GM19397 (cell line): ENCODE measurements around the gene PHF19.

Experiments
- ATAC-seq: cut with Tn5 transposase; IDR thresholded peaks from one replicate; pipeline ENCODE4 v1.9.1; 2021; ENCODE audit warnings: mild to moderate bottlenecking, moderate library complexity; ENCODE audit not compliant: unreplicated experiment

PHF19 gene

DNA sequence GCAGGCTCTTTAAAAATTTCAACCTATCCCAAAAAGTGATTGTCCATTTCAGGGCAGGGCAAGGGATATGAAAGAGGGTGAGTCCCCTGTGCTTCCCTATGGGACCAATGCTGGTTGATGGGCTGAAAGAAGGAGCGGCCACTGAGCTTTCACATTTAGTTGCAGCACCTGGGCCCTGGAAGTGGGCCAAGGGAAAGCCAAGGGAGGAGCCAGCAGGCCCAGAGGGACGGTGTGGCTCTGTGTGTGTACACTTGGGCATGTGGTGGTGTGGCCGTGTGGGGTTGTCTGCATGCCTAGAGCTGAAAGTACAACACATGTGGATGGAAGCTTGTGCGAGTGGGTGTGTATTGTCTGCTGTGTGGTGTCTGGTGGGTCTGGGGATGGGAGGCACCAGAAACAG, 20.3 kb downstream of the PHF19 start:
- ATAC-seq: no peak

DNA sequence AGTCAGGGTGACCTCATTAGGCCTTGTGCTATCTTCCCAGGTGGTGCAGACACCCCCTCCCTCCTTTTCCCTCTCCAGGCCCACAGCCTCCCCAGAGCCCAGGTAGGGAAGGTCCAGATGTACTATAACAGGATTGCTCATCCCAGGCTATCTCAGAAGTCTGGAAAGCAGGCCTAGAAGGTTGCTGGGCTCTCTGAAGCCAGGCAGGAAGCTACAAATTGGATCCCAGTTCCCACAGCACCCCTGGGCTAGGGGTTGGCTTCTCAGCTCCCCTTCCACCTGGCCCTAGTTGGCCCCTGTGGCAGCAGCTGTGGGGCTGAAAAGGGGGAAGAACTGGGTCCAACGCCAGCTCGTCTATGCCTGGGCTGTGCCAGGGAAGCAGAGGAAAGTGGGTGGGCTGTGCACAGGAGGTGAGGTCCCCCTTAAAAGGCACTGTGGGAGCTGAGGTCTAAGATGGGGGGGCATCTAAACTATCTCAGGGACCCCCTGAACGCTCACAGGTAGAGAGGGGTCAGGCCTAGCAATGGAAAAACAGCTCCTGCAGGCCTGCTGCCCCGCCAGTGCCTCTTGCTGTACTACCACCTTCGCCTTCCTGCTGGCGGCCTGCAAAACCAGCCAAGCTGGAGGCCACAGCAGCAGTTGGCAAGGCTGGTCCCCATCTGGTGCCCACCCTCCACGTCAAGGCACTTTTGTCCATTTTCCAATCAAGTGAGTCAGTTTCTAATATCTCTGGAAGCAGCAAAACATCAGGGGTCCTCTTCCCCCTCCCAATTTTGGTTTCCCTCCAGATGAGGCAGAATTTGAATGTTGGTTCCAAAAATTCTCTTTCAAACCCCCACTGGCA, 20.9 kb downstream of the PHF19 start:
- ATAC-seq: no peak

DNA sequence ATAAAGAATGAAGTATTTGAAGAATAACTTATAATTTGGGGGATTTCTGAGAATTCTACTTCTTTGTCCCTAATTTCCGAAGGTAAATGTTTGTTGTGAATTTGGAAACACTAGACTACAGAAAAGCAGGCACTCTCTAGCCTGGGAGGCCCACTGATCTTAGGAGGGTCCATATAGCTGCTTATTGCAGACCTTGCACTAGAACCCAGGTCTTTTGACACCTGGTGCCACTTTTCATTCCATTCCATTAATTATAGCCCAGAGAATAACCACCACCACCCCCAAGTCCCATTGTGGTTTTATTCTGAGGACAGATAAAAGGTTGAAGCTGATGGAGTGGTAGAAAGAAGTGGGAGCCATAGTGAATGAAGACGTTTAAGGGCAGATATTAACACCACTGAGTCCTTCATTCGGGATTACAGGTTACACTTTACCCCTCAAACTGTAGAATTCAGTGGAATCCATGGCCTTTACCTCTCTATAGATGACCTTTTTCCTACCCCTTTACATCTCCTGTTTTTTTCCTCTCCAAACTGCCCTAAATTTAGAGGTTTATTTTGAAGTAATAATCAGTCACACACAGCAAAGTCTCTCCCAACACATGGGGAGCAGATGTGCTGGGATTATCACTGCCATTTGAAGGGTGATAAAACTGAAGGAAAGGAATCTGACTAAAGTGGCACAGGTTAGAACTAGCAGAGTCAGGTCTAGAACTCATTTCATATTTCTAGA, 22.2 kb downstream of the PHF19 start:
- no peak for ATAC-seq

DNA sequence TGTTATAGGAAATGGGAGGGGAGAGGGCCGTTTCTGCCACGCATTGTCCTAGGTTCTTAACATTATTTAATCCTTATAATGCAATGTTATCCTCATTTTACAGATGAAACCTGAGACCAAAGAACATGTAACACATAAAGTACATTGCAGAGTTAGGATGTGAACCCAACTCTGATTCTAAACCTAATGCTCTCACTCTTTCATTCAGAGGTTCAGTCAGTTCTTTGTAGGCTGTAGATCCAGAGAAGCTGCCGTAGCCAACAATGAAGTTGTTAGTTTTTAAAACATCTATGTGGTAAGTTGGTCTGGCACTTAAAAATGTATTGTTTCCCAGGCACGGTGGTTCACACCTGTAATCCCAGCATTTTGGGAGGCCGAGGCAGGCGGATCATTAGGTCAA, 23.8 kb downstream of the PHF19 start:
- no peak for ATAC-seq

DNA sequence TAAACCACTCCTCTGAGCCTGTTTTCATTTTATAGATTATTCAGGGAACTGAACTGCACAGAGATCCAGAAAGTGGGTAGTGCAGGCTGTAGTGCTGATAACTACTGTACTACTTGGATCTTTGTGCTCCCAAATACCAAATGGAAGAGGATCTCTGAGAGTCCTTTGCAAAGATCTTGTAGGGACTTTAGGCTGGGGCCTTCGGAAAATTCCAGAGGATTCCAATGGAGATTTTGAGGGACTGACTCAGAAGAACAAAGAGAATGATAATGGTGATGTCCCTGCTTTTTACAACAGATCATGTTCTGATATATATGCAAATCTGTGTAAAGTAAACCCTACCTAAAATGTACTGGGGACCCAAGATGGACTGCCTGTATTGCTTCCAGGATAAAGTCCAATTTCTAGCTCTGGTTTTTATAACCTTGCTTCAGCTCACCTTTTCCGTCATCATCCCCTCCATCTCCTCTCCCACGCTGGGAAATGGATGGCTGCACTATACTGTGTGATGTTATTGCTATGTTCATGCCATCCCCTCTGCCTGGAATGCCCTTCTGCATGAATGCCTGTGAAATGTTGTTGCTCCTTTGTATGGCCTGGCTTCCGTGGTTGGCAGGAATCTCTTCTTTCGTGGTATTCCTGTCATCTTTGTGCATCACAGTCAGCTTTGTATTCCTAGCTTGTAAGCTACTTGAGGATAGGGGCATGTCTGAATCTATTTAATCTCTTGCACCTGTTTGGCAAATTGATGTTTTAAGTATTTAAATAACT, 24.6 kb downstream of the PHF19 start:
- ATAC-seq: no peak

DNA sequence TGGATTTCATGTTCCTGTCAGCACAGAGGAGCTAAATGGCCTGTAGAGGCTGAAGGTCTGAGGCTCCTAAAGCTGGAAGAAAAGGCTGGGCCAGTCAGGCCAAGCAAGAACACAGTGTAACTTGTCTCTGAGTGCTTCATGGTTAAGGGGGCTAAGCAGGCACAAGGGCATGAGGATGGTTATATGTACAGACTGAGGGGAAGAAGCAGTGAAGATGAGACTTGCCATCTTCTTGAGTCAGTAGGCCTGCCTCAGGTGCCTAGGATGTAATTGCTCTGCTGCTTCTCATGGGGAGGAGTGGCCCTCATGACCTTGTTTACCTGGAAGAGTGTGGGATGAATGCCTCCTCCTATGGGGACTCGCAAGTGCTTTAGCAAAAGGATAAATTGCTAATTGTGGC, 25.5 kb downstream of the PHF19 start:
- ATAC-seq: no peak

DNA sequence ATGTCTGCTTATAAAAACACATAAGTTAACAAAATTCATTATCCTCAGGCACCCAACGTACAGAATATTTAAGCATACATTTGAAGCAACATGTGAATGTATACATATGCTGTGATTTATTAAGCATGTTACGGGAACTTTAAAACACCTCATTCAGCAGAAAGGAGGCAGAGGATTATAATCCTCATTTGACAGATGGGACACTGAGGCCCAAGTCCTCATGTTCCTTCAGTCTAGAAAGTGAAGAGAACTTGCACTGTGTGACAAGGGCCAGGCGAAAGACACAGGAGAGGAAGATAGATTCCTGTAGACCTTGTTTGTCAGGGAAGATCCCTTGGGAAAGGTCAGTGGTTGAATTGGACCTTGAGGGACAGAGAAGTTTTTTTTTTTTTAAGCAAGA, 26.7 kb downstream of the PHF19 start:
- no peak for ATAC-seq

DNA sequence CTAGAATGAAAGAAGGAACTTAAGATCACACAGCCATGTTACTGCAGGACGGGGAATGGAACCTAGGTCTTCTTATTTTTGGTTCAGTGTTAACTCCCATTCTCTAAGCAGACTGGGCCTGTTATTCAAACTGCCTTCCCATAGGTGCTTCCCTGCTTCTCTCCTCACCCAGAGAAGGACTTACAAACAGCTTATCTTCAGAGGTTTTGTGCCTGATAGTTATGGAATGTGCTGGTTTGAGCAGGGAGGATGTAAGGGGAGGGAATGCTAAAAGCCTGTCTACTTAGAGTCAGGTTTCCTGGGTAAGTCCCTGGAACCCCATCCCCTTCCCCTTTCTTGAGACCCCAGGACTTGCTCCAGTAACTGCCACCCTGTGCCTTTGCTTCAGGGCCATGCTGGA, 30.1 kb downstream of the PHF19 start:
- ATAC-seq: no peak

DNA sequence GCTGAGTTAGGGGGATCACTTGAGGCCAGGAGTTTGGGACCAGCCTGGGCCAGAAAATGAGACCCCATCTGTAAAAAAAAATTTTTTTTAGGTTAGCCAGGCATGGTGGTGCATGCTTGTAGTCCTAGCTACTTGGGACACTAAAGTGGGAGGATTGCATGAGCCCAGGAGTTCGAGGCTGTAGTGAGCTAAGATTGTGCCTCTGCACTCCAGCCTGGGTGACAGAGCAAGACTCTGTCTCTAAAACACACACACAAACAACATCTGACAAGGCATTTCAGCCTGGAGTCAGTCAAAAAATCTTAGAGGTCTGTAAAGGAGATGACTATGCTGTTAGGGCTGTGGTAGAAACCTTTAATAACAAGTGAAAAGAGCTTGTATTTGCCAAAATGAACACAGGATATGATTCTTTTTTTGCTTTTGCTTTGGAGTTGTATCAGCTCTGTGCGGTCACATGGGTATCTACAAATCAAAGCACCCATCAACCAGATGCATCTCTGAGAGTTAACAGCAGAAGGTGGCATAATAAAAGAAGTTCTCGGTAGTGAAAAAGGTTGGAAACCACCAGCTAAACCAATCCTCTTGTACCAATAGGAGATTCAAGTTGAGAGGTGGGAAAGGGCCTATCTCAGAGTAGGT, 30.6 kb downstream of the PHF19 start:
- ATAC-seq: no peak

DNA sequence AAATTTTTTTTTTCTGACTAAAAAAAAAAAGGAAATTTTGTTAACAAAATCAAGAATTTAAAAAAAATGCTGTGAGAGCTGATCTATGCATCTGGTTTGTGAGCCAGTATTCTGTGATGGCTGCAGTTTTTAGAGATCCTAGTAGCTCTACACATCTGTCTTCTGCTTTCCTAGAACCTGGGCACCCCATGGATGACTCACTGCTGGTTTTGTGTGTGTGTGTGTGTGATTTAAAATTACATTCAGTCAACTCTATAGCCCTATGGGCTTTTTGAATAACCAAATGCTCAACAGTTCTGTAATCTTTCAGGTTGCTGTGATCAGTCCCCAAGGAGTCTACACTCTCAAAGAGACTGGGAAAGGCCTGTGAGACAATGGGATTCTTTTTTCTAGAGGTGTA, 31.7 kb downstream of the PHF19 start:
- ATAC-seq: no peak

DNA sequence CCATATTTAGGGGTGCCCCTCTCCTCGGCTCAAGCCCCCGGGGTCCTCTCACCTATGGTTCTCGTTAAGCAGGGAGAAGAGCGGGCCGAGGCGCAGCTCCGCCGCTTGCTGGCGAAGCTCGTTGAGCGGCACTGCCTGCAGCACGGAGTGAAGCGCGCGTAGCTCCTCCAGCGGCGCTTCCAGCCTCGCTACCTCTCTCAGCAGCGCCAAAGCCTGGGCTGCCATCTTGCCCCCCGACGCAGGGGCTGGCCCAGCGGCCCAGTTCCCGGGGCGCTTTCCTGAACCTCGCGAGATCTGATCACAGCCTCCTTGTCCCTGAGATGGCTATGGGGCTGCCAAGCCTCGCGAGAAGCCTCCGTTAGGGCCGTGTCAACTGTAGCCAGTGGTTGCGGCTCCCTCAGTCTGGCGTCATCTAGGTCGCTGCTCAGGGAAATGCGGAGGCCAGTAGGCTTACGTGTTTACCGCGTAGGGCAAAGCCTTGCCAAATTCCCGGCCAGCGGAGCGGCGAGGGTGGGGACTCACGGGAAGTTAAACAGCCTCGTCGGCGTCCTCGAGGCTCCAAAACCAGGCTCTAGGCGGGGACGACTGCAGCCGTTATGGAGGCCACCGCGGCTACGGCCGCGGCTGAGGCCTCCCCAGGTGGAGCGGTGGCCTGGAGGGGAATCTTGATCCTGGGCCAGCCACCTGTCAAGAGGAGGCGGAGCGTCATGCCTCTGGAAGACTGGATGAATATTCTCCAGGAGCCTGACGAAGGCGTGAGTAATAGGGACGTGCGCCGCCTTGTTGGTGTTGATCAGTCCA, 34.1 kb downstream of the PHF19 start, which contains the start of gene PSMD5:
Gene PSMD5, minus strand, starts transcription at position 238 of the 801 bp plus-strand sequence. Its CDS starts 13 bp downstream, at position 225.
- ATAC-seq: peak; percentile 99

DNA sequence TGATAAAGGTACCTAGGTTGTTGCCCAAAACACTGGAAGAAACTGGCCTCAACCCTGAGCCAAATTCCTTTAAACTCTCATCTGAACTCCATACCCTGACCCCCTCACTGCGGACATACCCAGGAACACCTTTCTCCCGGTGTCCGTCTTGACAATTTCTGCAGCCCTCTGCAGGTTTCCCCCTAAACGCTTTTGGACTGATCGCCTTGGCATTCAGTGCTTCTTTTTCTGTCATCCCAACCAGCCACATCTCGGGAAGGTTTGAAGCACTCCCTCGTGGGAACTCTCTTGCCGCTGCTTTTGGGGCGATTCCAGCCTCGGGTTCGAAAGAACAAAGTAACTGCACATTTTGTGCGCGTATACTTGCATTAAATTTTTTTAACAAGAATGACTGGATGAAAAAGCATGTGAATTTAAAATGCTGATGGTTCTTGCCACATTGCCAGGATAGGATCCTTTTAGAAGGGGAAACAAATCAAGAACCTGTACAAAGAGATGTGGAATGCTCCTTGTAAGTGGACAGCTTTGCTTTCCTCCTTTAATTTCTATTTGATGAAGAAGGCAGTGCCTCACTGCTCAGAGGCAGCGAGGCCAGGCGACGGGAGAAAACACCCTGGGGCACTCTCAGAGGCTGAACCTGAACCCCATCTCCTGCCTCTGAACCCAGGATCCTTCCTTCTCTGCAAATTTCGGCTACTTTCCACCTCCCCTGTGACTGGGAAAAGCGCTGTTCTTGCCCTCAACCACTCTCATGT, 34.9 kb downstream of the PHF19 start:
- peak; percentile 4 for ATAC-seq

DNA sequence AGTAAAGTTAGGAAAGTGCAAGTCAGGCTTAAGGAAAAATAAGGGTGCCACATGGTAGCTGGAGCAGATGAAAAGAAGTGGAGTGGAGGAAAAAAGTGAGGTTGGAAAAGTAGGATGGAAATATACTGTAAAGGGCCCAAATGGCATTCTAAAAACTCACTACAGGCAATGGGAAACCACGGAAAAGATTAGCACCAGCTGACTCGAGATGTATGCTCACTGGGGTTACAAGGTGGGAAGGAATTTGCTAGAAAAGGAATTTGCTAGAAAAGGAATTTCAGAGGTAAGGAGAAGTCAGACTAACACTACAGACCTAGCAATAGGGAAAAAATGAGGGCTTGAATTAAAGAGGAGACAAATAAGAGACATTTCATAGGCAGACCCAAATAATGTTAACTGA, 37.8 kb downstream of the PHF19 start:
- no peak for ATAC-seq

DNA sequence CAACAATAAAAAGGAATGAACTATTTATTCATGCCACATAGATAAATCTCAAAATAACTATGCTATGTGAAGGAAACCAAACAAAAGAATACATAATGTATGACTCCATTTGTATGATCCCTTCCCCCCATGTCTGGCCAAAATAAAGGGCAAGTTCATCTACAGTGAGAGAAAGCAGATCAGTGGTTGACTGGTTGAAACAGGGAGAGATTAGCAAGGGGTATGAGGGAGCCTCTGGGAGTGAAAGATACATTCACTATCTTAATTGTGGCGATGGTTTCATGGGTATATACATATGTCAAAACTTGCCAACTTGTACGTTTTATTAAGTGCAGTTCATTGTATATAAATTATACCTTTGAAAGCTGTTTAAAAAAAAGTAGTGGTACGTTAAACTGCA, 39.1 kb downstream of the PHF19 start:
- no peak for ATAC-seq

DNA sequence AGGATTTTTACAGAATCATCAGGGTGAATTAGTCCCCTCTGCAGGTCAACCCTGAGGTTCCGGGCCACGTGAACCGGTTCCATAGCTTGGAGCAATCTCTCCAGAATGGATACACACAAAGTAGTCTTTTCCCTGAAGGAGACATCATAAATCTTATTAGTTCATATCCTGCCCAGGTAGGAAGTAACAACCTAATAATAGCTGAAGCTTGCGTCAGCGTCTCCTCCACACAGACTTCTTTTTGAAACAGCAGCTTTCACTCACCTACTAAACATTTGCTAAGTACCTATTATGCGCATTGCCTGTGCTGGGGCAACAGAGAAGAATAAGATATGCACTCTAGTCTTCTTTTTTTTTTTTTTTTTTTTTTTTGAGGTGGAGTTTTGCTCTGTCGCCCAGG, 43.7 kb downstream of the PHF19 start:
- ATAC-seq: no peak

DNA sequence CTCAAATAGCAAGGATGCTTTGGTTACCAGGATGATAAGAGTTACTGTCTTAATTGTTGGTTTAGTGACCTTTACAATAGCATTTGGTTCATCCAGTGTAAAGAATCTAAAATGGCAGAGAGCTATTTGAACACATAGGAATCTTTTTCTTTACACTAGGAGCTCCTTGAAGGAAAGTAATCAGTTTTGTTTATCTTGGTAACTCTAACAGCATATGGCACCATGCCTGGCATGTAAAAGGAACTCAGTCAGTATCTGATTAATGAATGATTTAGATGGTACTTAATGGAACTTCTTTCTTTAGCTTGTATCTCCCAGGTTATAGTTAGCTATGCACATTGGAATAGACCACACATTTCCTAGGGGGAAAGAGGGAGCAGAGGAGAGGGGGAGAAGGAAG, 44.2 kb downstream of the PHF19 start:
- ATAC-seq: no peak

DNA sequence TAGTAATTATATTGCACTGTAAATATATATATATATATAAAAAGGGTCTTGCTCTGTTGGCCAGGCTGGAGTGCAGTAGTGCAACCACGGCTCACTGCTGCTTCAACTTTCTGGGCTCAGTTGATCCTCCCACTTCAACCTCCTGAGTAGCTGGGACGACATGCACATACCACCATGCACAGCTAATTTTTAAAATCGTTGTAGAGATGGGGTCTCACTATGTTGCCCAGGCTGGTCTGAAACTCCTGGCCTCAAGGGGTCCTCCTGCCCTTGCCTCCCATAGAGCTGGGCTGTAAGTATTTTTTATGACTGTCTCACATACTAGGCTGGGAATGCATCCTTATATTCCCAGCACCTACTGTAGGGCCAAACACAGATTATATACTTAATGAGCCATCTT, 46.1 kb downstream of the PHF19 start:
- ATAC-seq: no peak

DNA sequence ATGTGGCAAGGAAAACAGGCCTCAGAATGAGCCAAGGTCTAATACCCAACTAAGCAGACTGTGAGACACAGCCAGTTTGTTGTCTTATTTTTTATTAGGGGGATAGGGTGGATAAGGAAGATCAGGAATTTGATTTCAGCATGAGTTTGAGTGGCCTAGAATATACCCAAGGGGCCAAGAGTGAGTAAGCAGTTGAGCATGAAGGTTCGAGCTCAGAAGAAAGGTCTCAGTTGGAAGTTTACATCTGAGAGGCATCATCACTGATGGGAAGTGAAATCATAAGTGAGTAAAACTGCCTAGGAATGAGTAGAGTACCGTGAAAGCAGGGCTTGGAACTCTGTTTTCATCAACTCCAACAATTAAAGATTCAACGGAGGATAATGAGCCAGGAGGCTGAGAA, 46.8 kb downstream of the PHF19 start:
- no peak for ATAC-seq

DNA sequence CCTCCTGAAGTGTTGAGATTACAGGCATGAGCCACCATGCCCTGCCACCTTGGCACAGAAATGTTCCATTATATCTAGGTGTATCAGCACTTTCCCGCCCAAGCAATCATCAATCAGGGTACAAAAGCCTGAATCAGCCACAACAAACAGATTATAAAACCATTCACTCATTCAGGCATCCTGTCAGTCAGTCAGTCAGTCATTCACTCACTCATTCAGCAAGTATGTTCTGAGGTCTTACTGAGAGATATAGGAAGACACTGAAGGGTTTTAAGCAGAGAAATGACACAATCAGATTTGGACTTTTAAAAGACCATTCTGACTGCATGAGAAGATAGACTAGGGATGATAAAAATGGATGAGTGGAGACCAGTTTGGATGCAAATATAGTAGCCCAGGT, 47.3 kb downstream of the PHF19 start:
- no peak for ATAC-seq

DNA sequence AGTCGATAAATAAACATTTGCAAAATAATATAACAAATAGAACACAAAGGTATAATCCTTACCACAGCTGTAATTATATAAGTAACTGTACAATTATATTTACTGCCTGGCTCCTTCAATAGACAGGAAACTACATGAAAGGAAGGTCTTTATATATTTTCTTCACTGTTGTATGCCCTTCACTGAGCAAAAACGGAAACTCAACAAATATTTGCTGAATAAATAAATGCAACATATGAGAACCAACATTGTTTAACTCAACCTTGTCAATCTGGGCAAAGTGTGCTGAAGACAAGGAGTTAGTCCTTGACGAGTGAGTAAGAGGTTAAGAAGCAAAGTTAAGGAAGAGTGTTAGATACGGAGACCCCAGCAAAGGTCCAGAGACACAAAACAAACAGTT, 56.9 kb downstream of the PHF19 start:
- ATAC-seq: no peak
